ENCODE results near the gene APP.

APP gene

DNA sequence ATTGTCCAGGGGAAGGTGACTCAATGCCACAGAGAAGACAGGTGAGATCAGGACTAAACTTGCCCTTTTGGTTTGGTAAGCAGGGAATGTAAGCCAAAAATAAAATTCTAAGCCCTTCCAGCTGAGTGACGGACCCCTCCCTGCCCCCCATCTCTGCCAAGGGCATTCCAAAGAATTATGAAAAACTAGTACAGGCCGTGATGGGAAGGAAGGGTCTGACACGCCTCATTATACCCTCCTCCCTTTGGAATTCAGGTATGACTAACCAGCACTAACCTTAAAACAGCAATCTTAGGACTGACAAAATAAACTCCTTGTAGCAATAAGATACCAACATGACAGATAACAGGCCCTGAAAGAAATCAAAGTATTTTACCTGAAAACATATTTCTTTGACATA is 336.2 kb downstream of the APP start:
- H3K9me3 Mint-ChIP-seq = peaks cover 20% of the 10 kb centered on the region
- peaks cover 22% of the 10 kb centered on the region for H3K4me1 Mint-ChIP-seq
- TF ChIP-seq CTCF (IDR thresholded peaks at IDR 0.05; ENCODE audit: unreplicated experiment in 3 of 3) = no peak
- no peaks in the 10 kb centered on the region for H3K27me3 Mint-ChIP-seq (ENCODE audit: low read depth)
- peak overlapping the region in 2 of 3 experiments; percentile 33 to 56 for H3K27ac Mint-ChIP-seq
- no peak overlapping the region for H3K4me3 Mint-ChIP-seq
- H3K36me3 Mint-ChIP-seq (ENCODE audit: low read depth) = no peaks in the 10 kb centered on the region

GRCh38 chr21:25831300-25831960 is 339.1 kb downstream of the APP start:
- Mint-ChIP-seq H3K4me3 (no peak overlapping the region), H3K9me3 (peaks cover 12% of the 10 kb centered on the region), H3K36me3 (ENCODE audit: low read depth) (no peaks in the 10 kb centered on the region), H3K27me3 (ENCODE audit: low read depth) (no peaks in the 10 kb centered on the region), H3K4me1 (peaks cover 16% of the 10 kb centered on the region), H3K27ac (no peak overlapping the region)
- no peak for TF ChIP-seq CTCF (IDR thresholded peaks at IDR 0.05; ENCODE audit: unreplicated experiment in 3 of 3)

All from nephron (organoid).